GM13976 (cell line): Measurements from ENCODE around the gene PFKP.
"Not testable (repeated sequence)": the region's sequence is repeated elsewhere in the genome, so short reads cannot be mapped to it uniquely, and the experiment has no call there.

ENCODE experiments used
- DNase-seq: peaks from one replicate; pipeline ENCODE4 v3.0.0; 2012; ENCODE audit warnings: low spot score
- CTCF ChIP-seq: IDR thresholded peaks from 2 replicates; pipeline ENCODE4 v1.5.1; 2012; ENCODE audit warnings: borderline replicate concordance, mild to moderate bottlenecking; ENCODE audit not compliant: insufficient read depth; ENCODE audit errors: extremely low read depth, missing control alignments, control extremely low read depth
- in situ Hi-C: fragments of 300-500 bp; cut with MboI; formaldehyde crosslinking; loops from one replicate; pipeline ENCODE4 v1.12.0; 2022; ENCODE audit warnings: low sequenced_read_pairs, mixed read lengths, inconsistent platforms; ENCODE audit not compliant: unreplicated experiment

PFKP gene

DNA sequence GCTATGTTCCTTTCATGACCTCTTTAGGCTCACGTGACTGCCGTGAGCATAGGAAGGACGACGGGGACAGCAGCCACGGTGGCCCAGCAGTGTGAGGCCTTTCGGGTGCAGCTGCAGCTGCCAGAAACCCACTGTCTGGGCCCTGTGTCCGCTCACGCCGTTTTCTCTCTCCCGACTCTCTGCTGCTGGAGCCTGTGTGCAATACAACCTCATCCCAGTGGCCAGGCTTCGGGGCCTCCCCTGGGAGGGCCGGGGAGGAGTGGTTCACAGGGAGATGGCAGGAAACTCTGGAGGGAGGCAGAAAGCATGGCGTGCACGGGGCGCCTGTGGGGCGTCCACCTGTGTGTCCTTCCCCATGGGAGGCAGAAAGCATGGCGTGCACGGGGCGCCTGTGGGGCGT is 38.6 kb downstream of the PFKP start:
- in situ Hi-C loops, result no loop called here
- no peak for DNase-seq
- no peak for TF ChIP-seq CTCF

GRCh38 chr10:3106328-3106727 is 39.0 kb downstream of the PFKP start:
- in situ Hi-C loops, DNase-seq: not testable (repeated sequence)

DNA sequence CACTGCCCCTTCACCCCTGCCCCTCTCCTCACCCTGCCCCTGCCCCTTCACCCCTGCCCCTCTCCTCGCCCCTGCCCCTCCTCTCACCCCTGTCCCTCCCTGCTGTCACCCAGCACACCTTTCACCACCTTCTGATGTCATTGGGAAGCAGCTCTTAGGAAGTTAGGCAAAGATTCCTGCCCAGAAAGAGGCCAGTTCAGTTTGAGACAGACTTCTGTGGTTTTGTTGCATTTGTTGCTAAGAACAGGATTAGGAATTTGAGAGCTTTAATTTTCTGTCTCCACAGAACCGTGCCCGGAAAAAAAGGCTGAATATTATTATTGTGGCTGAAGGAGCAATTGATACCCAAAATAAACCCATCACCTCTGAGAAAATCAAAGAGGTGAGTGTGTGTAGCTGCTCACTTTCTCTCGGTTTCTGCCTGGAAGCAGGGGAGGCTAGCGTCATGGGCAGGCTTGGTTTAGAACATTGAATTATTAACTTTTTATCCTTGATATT is 39.6 kb downstream of the PFKP start:
- no peak for TF ChIP-seq CTCF
- DNase-seq, result no peak
- in situ Hi-C loops, result no loop called here

GRCh38 chr10:3107426-3107961 is 40.1 kb downstream of the PFKP start:
- in situ Hi-C loops, result no loop called here
- TF ChIP-seq CTCF, result no peak
- no peak for DNase-seq

- in situ Hi-C loops, result no loop called here
- TF ChIP-seq CTCF, result no peak
- no peak for DNase-seq
These were observed 40.7 kb downstream of the PFKP start for GRCh38 chr10:3108033-3108432.

DNA sequence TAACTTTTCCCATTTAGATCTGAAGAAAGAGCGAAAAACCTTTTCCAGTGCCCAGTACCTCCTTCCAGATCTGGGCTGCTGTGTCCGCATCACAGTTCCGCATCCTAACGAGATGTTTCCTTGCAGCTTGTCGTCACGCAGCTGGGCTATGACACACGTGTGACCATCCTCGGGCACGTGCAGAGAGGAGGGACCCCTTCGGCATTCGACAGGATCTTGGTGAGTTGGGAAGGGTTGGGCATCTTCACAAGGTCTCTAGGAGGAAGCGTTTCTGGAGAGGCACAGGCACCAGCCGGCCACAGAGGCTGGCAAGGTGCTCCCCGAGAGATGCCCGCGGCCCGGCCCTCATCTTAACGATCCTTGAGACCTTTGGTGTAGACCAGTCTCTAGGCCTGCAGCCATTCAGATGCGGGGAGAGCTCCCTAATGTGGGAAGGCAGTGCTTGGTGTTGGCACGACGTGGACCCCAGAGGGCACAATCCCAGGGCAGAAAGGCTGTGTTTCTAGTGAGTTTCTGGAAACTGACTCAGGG is 41.3 kb downstream of the PFKP start:
- TF ChIP-seq CTCF, result no peak
- in situ Hi-C loops, result no loop called here
- no peak for DNase-seq

DNA sequence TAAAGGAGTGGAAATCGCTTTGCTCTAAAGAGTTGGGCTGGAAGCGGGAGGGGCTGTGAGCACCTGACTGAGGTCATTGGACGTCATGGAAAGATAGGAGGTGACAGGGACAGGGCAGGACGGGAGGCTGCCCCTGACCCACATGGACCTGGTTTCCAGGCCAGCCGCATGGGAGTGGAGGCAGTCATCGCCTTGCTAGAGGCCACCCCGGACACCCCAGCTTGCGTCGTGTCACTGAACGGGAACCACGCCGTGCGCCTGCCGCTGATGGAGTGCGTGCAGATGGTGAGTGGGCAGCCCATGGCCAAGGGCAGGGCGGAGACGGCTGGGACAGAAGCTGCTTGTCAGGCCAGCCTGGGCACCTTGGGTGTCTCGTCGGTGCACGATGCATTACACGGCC is 41.8 kb downstream of the PFKP start:
- TF ChIP-seq CTCF, result no peak
- in situ Hi-C loops, result no loop called here
- DNase-seq, result no peak
